Fibroblast of villous mesenchyme (primary cell): ENCODE results near the gene OR2M4. TPM values are rescaled to one million over a fixed set of nuclear protein-coding genes. Genes with fewer than 3 reads are reported as not detected.
"Not testable (repeated sequence)": the region's sequence is repeated elsewhere in the genome, so short reads cannot be mapped to it uniquely, and the experiment has no call there.

Experiments
- DNase-seq: peaks from one replicate; pipeline ENCODE4 v3.0.0-alpha.2; 2010; ENCODE audit warnings: low read depth
- H3K4me3 ChIP-seq: 2 replicates; pipeline ENCODE4 v1.5.1; 2011; ENCODE audit warnings: low read depth, mild to moderate bottlenecking, low read length
- CTCF ChIP-seq: IDR thresholded peaks from 2 replicates; pipeline ENCODE4 v1.5.1; 2012; ENCODE audit warnings: low read depth, mild to moderate bottlenecking, low read length; ENCODE audit not compliant: insufficient read depth
- total RNA-seq: library from RNA; depleted of rRNA; stranded (reverse); fragments of >200 nt; gene quantifications from 2 replicates; pipeline ENCODE4 v1.2.3, GENCODE V29; 2012

Gene OR2M4
- total RNA-seq, 1 donor, result not detected

- TF ChIP-seq CTCF, result no peak
- DNase-seq, result no peak
- no peak overlapping the region for H3K4me3 ChIP-seq
These were observed 5.7 kb upstream of the OR2M4 start for GRCh38 chr1:248225537-248225936.

GRCh38 chr1:248229360-248229908, 1.8 kb upstream of the OR2M4 start:
- TF ChIP-seq CTCF, result no peak
- DNase-seq, result no peak

GRCh38 chr1:248239478-248239877, 8.3 kb downstream of the OR2M4 start:
- no peak for DNase-seq
- no peak for TF ChIP-seq CTCF
- H3K4me3 ChIP-seq, result no peak overlapping the region

More at GRCh38 chr1:248229360-248229908, 1.8 kb upstream of the OR2M4 start:
- H3K4me3 ChIP-seq, result no peak overlapping the region

- TF ChIP-seq CTCF, result peak; percentile 67
- DNase-seq, result peak; percentile 17
- no peak overlapping the region for H3K4me3 ChIP-seq
These were observed 12.0 kb downstream of the OR2M4 start for GRCh38 chr1:248243204-248243603.

GRCh38 chr1:248259309-248259708, 28.1 kb downstream of the OR2M4 start:
- not testable (repeated sequence) for DNase-seq, H3K4me3 ChIP-seq

GRCh38 chr1:248268178-248268577, 37.0 kb downstream of the OR2M4 start:
- no peak for DNase-seq
- no peak overlapping the region for H3K4me3 ChIP-seq
- TF ChIP-seq CTCF, result no peak

- not testable (repeated sequence) for H3K4me3 ChIP-seq, DNase-seq
These were observed 42.0 kb downstream of the OR2M4 start for GRCh38 chr1:248273225-248273624.

GRCh38 chr1:248277876-248278275, 46.7 kb downstream of the OR2M4 start, which contains the start of gene OR2T33:
Gene OR2T33 (minus strand): TSS chr1:248277976. CDS start chr1:248273814, 4,162 bp downstream.
- DNase-seq, result no peak
- H3K4me3 ChIP-seq, result no peak within 1 kb of the TSS
- no peak for TF ChIP-seq CTCF
